ENCODE measurements around the gene ZFAND6.
"Not testable (repeated sequence)": the region's sequence is repeated elsewhere in the genome, so short reads cannot be mapped to it uniquely, and the experiment has no call there.

ZFAND6 gene

GRCh38 chr15:80093854-80094418 is 34.5 kb downstream of the ZFAND6 start:
- no peak for TF ChIP-seq CTCF (IDR thresholded peaks at IDR 0.05; ENCODE audit: insufficient read depth, low read length, missing control alignments)
- ChIA-PET CTCF (interaction anchor here (1.2 kb wide), 1 partner anchor 9 kb away, joined by 5 read pairs; no protein-coding TSS in a partner anchor), POLR2A (no interaction called here)
- no peak overlapping the region for H3K4me3 ChIP-seq (ENCODE audit: low read depth, low read length)
- no peak for DNase-seq (ENCODE audit: low read depth, low spot score)

GRCh38 chr15:80095511-80095910 is 36.0 kb downstream of the ZFAND6 start:
- ChIA-PET CTCF (no interaction called here), POLR2A (no interaction called here)
- no peak overlapping the region for H3K4me3 ChIP-seq (ENCODE audit: low read depth, low read length)
- no peak for DNase-seq (ENCODE audit: low read depth, low spot score)
- TF ChIP-seq CTCF (IDR thresholded peaks at IDR 0.05; ENCODE audit: insufficient read depth, low read length, missing control alignments): no peak

- no peak for DNase-seq (ENCODE audit: low read depth, low spot score)
- CTCF ChIA-PET: no interaction called here
- TF ChIP-seq CTCF (IDR thresholded peaks at IDR 0.05; ENCODE audit: insufficient read depth, low read length, missing control alignments): no peak
- POLR2A ChIA-PET: no interaction called here
- H3K4me3 ChIP-seq (ENCODE audit: low read depth, low read length): no peak overlapping the region
These were observed 36.5 kb downstream of the ZFAND6 start for GRCh38 chr15:80095969-80096368.

GRCh38 chr15:80098341-80098740 is 38.9 kb downstream of the ZFAND6 start:
- no peak overlapping the region for H3K4me3 ChIP-seq (ENCODE audit: low read depth, low read length)
- ChIA-PET CTCF (interaction anchor here (0.9 kb wide), 1 partner anchor 8 kb away, joined by 5 read pairs; no protein-coding TSS in a partner anchor), POLR2A (no interaction called here)
- TF ChIP-seq CTCF (IDR thresholded peaks at IDR 0.05; ENCODE audit: insufficient read depth, low read length, missing control alignments): no peak
- DNase-seq (ENCODE audit: low read depth, low spot score): no peak

- TF ChIP-seq CTCF (IDR thresholded peaks at IDR 0.05; ENCODE audit: insufficient read depth, low read length, missing control alignments): no peak
- H3K4me3 ChIP-seq (ENCODE audit: low read depth, low read length): no peak overlapping the region
- ChIA-PET POLR2A (no interaction called here), CTCF (no interaction called here)
- no peak for DNase-seq (ENCODE audit: low read depth, low spot score)
These were observed 39.8 kb downstream of the ZFAND6 start for GRCh38 chr15:80099241-80099640.

GRCh38 chr15:80099662-80100061 is 40.2 kb downstream of the ZFAND6 start:
- DNase-seq (ENCODE audit: low read depth, low spot score); POLR2A ChIA-PET; H3K4me3 ChIP-seq (ENCODE audit: low read depth, low read length); CTCF ChIA-PET: not testable (repeated sequence)

GRCh38 chr15:80100247-80100646 is 40.8 kb downstream of the ZFAND6 start:
- POLR2A ChIA-PET: no interaction called here
- no peak for DNase-seq (ENCODE audit: low read depth, low spot score)
- TF ChIP-seq CTCF (IDR thresholded peaks at IDR 0.05; ENCODE audit: insufficient read depth, low read length, missing control alignments): no peak
- H3K4me3 ChIP-seq (ENCODE audit: low read depth, low read length): no peak overlapping the region
- CTCF ChIA-PET: interaction anchor here (1.7 kb wide), 1 partner anchor 10 kb away, joined by 6 read pairs; no protein-coding TSS in a partner anchor

Data from AG04449 (cell line).